T-helper 1 cell (primary cell): Measurements from ENCODE around the gene SLC39A9.

Experiments used
- DNase-seq, 5 donors: peaks; one replicate each; pipeline ENCODE4 v3.0.0-alpha.2; 2012 to 2020

SLC39A9 gene

DNA sequence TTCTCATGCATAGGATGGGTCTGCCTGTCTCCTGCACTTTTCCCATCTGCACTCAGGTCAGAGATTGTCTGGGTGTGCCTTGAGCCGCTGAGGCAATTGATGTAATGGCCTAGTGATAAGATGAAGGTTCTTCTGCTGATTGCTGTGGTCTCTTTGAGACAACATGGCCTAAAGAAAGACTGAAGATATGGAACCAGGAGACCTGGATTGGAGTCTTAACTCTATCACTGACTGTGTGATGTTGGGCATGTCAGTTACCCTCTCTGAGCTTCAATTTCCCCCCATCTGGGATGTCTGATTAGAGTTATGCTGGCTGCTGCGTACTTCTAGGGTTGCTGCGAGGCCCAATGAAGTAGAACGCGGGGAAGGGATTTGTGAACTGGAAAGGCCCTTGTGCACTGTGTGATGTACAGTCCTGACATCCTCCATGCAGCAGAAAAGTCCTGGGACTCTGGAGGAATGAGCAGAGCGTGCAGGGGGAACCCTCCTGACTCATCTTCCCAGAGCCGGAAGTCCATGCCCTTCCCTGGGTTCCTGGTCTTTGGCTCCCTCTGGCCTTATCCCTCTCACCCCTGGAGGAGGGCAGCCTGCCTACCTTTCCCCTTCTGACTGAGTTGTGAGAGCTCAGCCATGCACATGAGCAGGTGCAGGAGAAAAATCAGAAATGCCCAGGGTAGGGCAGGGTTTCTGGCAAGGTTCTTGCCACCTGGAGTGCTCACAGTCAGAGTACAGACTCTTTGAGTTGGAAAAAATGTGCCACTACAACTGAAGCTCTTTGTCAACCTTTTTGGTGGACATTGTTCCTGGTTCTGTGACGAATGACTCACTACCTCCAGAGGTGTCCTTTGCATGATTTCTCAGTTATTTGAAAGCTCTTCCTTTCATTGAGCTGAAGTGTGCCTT lies 107.1 kb downstream of the SLC39A9 start:
- no peak for DNase-seq

GRCh38 chr14:69506241-69506595 lies 107.7 kb downstream of the SLC39A9 start:
- DNase-seq = no peak
